GM18507 (cell line): ENCODE data around the gene TNFRSF6B.

ENCODE experiments used
- DNase-seq: peaks from one replicate; pipeline ENCODE4 v3.0.0; 2011; ENCODE audit warnings: low read depth; ENCODE audit not compliant: insufficient read length; ENCODE audit errors: extremely low spot score
- FAIRE-seq: peaks from 2 replicates; lab custom pipeline; 2011; peaks lifted over from hg19 to GRCh38; lab: Jason Lieb, UNC

The TNFRSF6B gene

DNA sequence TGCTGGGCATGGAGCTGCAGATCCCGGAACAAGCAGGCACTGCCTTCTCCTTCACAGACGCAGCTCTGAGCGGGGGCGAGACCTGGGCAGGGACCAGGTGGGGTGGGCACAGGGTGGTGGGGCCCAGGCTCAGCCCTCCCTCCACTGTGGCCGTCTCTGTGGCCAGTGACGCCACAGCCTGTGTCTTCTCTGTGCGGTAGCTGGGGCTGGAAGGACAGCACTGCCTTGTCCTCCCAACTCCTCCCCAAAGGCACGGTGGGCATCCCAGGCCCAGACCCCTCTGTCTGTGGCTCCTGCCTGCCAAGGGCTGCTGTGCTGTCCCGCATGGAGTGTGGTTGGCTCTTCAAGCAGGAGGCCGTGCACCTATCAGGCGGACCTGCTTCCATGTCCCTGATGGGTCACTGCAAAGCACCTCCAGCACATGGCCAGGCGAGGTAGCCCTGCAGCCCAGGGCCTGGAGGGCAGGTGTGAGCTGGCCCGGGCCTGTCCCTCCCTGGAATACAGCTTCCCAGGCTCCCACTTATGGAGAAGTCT lies 14.8 kb upstream of the TNFRSF6B start:
- FAIRE-seq (no peak), DNase-seq (no peak)

DNA sequence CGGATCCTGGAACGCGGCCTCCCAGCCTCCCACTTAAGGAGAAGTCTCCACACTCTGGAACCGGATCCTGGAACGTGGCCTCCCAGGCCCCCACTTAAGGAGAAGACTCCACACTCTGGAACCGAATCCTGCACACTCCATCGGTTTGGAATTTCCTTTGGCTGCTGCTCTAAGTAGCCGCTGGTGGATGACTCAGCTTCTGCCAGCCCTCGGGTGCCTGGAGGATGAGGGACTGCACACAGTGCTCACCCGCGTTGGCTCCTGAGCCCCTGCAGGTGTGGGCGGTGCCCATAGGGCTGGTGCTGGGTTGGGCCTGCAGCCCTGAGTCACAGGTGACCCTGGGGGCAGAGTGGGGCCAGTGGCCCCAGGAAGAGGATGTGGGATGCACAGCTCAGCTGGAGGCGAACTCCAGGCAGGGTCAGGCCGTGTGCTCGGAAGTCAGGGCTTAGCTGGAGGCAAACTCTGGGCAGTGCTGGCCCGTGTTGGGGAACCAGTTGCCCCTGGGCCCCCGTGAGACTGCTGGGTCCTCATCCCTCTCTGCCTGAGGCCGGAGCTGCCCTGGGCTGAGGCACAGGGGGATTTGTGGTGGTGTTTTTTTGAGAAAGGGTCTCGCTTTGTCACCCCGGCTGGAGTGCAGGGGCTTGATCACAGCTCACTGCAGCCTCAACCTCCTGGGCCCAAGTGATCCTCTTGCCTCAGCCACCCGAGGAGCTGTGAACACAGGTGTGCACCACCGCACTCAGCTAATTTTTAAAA lies 13.9 kb upstream of the TNFRSF6B start:
- FAIRE-seq, result no peak
- DNase-seq, result no peak

DNA sequence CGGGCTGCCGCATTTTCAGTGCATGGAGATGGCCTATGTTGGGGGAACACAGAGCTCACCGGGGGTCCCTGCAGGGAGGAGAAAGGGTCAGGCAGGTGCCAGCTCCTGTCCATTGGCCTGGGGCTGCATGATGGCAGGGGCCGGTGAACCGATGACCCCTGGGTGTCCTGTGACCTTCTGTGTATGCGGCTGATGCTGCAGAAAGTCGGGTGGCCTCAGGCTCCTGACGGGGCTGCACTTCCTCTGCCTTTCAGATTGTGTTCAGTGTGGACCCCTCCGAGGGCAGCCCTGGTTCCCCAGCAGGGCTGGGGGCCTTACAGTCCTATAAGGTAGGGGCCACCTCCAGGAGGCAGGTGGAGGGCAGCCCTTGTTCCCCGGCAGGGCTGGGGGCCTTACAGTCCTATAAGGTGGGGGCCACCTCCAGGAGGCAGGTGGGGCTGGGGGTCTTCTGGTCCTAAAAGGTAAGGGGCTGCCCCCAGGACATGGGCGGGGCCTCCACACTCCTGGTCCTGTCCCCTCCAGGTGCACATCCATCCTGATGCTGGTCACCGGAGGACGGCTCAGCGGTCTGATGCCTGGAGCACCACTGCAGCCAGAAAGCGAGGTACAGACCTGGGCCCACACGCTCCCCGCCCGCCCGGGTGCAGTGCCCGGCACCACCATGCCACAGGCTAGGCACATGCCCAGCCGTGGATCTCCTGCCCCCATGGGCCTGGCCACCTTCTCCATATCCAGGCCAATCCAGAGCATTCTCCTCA lies 11.0 kb upstream of the TNFRSF6B start:
- DNase-seq, result no peak
- FAIRE-seq, result no peak

DNA sequence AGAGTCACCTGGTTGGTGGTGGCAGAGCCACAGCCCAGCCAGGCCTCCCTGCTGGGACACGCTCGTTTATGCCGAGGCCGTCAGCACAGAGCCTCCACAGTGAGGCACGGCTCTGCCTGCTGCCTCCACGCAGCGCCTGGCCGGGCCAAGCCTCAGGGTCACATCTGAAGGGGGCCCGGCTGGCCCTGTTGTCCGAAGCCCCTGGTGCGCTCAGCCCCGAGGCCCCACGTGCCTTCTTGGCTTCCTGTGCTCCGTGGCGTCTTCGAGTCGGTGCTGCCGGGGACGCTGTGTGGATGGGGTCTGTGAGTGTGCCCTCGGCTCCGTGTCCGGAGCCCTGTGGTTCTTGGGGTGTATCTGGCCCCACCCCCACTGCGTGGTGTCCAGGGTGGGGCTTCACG lies 10.4 kb upstream of the TNFRSF6B start:
- no peak for FAIRE-seq

DNA sequence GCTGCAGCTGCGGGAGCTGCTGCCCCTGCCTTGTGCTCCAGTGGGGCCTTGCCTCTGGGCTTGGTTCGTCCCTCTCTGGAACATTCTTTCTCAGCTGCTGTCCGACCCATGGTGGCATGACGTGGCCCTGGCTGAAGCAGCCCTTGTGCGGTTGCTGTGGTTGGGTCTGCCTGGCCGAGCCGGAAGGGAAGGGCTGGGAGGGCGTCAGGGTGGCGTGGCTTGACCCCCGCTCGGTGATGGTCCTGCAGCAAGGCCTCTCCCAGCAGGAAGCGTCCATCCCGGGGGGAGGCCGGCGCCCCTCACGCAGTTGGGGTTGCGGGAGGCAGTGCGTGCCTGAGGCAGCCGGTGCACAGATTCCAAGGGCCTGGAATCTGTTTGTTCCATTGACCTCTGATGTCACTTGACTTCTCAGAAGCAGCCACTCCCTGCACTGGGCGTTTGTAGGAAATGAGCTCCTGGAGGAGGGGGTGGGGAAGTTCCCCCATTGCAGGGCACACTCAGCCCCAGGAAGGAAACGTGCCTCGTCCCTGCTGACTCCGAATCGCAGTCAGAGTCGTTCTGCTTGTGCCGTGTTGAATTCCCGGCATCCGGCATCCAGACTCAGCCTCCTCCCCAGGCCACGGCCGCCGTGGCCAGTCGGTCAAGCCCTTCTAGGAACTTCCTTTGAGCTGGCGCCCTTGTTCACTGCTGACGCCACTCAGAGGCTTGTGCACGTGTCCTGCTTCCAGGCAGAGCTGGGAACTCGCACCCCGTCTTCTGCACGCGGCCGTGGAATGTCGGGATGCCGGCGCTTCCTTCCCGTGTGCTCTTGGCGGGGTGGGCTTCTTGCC lies 9.7 kb upstream of the TNFRSF6B start:
- DNase-seq (no peak), FAIRE-seq (no peak)

More for the DNA sequence above, 10.4 kb upstream of the TNFRSF6B start:
- DNase-seq, result no peak

DNA sequence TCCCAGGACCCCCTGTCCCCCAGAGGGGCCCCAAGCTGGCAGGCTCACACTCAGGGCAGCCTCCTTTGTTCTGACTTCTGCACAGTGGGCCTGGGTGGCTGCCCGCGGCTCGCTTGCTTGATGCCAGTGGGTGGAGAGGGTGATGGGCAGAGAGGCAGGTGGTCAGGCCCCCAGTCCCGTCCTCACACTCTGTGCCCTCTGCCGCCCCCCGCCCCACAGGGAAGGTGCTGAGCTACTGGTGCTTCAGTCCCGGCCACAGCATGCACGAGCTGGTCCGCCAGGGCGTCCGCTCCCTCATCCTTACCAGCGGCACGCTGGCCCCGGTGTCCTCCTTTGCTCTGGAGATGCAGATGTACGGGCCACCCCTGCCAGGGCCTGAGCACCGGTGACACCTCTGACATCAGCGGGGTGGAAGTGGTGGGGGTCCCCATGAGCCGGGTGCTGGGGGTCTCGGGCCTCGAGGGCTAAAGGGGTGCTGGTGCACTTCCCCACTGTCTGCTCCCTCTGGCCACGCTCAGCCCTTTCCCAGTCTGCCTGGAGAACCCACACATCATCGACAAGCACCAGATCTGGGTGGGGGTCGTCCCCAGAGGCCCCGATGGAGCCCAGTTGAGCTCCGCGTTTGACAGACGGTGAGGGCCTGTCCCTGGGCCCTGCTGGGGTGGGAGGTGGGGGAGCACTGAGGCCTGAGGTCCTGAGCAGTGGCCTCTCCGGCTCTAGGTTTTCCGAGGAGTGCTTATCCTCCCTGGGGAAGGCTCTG lies 8.9 kb upstream of the TNFRSF6B start:
- DNase-seq (no peak), FAIRE-seq (no peak)

DNA sequence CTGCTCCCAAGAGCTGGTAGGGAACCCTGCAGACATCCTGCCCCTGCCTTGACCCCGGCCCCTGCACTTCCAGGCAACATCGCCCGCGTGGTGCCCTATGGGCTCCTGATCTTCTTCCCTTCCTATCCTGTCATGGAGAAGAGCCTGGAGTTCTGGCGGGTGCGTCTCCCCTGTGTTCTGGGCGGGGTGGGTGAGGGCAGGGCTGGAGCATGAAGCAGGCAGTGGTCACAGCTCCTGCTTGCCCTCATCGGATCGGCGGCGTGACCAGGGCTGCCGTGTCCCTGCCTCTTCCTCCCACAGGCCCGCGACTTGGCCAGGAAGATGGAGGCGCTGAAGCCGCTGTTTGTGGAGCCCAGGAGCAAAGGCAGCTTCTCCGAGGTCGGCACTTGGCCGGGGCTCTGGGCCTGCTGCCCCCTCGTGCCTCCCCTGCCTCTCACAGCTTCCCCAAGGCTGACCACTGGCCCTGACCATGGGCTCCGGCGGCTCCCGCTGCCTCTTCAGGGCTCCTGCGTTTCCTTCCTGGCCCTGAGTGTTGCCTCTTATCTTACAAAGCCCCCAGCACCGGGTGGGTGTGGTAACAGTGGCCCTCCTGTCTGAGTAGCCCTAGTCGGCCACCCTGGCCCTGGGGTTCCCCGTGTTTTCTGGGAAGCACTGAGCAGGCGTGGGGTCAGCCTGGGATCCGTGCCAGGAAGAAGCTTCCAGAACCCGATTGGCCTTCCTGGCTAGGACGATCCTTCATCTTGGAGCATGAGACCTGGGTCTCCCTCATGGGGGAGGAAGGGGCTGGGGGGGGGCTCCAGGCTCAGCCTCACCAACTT lies 8.0 kb upstream of the TNFRSF6B start:
- no peak for FAIRE-seq

DNA sequence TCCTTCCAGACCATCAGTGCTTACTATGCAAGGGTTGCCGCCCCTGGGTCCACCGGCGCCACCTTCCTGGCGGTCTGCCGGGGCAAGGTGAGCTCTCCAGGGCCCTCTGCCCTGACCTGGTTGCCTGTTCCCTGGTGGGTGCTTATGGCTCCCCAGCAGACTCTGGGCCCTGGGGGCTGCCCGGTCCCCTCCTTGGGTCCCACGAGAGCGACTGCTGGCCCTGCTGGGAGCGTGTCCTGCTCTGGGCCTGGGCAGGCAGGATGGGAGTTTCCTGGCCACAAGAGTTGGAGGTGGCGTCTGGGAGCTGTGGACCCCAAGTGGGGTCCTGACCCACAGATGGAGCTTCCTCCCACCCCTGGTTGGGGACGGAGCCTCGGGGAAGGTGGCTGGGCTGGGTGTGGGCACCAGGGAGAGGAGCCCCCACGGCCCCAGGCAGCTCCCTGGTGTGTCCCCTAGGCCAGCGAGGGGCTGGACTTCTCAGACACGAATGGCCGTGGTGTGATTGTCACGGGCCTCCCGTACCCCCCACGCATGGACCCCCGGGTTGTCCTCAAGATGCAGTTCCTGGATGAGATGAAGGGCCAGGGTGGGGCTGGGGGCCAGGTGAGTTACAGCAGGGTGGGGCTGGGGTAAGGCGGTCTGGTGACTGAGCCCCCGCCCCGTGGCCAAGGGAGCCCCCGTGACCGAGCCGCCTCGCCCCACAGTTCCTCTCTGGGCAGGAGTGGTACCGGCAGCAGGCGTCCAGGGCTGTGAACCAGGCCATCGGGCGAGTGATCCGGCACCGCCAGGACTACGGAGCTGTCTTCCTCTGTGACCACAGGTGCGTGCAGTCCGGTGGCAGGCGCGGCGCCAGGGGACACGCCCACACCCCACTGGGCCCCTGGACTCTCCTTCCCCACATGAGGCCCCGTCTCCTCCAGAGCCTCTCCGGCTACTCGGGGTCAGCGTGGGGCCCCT lies 7.1 kb upstream of the TNFRSF6B start:
- DNase-seq, result no peak
- FAIRE-seq, result no peak

More for the DNA sequence above, 8.0 kb upstream of the TNFRSF6B start:
- no peak for DNase-seq

DNA sequence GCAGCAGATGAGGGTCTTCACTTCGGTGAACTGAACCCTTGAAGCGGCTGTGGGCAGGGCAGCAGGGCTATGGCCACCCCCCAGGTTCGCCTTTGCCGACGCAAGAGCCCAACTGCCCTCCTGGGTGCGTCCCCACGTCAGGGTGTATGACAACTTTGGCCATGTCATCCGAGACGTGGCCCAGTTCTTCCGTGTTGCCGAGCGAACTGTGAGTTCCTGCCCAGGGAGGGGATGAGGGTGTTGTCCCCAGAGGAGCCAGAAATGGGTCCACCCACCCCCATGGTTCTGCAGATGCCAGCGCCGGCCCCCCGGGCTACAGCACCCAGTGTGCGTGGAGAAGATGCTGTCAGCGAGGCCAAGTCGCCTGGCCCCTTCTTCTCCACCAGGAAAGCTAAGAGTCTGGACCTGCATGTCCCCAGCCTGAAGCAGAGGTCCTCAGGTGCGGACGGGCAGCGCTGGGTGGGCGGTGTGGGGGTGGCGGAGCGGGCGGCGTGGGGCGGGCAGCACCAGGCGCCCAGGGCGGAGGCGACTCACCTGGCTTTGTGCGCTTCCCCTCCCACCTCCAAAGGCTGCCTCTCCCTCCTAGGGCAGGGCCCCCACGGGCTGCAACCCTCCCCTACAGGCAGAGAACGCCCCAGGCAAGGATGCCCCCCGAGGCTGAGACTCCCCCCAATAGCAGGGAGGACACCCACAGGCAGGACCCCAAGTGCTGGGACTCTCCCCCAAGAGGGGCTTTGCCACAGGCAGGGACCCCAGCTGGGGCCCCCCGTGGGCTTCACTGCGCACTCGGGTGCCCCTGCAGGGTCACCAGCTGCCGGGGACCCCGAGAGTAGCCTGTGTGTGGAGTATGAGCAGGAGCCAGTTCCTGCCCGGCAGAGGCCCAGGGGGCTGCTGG lies 6.2 kb upstream of the TNFRSF6B start:
- DNase-seq, result no peak
- FAIRE-seq, result no peak

DNA sequence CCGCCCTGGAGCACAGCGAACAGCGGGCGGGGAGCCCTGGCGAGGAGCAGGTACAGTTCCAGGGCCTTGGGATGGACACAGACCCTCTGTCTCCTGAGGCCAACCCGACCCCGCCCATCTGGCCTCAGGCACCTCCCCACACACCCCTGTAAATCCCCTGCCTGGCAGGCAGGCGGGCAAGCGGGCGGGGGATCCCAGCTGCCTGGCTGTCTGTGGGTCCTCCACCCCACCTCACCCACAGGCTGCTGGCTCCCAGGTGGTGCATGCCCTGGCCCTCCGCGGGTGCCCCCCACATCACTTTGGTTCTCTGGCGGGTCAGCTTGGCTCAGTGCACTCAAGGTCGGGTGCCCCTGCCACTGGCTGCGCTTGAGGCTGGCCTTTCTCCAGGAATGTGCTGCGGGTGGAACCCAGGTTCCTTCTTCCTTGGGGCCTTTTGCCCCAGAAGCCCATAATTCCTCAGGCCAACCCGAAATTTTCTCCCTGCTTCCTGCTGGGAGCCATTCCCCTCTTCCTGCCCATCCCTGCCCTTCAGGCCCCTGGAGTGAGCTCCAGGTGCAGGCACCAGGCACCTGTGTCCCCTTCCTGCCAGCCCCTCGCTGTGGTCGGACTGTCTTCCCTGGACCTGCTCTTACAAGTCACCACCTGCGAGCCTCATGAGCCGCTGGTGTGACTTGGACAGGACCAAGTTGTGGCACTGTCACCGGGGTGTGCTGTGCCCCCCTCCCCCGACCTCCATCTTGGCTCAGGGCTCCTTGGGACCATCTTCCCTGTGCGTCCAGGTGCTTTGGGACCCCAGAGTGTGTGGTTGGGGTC lies 5.3 kb upstream of the TNFRSF6B start:
- FAIRE-seq (no peak), DNase-seq (no peak)

DNA sequence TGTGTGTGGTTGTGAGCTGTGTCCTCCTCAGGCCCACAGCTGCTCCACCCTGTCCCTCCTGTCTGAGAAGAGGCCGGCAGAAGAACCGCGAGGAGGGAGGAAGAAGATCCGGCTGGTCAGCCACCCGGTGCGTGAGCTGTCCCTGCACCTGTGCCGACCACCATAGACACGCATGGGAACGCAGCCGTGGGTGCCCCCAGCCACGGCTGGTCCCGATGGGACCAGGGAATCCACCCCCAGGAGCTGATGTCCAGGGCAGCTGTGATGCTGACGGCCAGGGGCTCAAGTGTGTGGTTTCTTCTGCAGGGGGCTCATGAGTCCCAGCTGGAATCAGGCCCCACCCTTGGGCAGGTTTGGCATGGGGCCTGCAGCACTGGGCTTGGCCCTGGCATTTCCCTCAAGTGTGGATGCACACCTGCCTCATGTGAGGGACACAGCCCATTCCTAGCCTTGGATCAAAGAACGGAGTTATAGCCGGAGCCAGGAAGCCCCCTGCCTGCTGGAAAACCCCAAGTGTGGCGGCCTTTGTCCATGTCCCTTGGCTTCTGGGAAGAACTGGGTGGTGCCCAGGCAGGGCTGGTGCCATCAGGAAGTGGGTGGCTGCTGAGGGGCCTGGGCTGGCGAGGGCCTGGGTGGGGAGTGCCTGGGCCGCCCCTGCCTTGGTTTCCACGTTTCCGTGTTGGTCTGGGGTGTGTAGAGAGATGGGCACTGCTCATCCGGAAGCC lies 4.6 kb upstream of the TNFRSF6B start:
- FAIRE-seq, result no peak
- DNase-seq, result no peak

DNA sequence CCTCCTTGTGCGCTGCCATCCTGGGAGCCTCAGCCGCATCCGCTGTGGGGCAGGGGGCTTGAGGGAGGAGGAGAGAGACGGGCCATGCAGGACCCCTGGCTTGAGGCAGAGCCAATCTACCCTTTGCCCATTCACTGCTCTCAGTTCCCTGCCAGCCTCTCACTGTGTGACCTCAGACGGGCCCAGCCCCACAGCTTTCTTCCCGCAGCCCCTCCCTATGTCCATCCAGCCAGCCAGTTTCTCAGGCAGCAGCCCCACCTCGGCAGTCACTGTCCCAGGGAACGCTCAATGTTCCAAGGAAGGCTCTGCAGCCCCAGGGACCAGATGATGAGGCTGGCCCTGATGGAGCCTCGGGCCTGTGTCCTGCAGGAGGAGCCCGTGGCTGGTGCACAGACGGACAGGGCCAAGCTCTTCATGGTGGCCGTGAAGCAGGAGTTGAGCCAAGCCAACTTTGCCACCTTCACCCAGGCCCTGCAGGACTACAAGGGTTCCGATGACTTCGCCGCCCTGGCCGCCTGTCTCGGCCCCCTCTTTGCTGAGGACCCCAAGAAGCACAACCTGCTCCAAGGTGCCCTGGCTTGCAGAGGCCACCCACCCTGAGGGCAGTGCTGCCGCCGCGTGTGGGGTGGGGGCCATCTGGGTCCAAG lies 3.9 kb upstream of the TNFRSF6B start:
- DNase-seq (no peak), FAIRE-seq (no peak)

DNA sequence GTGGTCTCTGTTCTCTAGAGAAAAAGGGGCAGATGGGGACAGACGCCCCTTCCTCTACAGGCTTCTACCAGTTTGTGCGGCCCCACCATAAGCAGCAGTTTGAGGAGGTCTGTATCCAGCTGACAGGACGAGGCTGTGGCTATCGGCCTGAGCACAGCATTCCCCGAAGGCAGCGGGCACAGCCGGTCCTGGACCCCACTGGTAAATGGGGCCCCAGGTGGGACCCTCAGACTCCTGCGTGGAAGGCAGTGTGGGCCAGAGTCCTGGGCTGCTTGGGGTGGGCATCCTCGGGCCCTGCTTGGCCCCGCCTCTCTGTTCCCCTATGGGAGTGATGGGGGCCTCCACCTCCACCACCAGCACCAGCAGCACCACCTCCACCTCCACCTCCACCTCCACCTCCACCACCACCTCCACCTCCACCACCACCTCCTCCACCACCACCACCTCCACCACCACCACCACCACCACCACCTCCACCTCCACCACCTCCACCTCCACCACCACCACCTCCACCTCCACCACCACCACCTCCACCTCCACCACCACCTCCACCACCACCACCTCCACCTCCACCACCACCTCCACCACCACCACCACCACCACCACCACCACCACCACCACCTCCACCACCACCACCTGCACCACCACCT lies 3.2 kb upstream of the TNFRSF6B start:
- DNase-seq, result no peak
- no peak for FAIRE-seq
